HG03064 (cell line): ENCODE data around the gene SERPING1.

Experiments used
- ATAC-seq: cut with Tn5 transposase; IDR thresholded peaks from one replicate; pipeline ENCODE4 v1.9.1; 2021; ENCODE audit warnings: low read depth; ENCODE audit not compliant: unreplicated experiment

Gene SERPING1

DNA sequence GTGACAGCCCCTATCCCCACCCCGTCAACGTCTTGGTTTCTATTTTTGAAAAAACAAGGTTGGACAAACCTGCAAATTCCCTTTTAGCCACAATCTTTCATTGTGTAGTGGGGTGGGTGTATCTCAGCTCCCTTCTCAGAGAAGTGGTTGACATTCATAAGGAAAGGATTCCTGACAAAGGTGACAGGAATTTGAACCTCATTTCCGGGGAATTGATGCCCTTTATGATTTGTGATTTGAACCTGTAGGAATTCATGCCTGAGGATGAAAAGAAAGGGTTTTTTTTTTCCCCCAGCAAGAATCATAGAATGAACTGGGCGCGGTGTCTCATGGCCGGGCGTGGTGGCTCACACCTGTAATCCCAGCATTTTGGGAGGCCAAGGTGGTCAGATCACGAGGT, 37.8 kb downstream of the SERPING1 start:
- ATAC-seq: no peak

DNA sequence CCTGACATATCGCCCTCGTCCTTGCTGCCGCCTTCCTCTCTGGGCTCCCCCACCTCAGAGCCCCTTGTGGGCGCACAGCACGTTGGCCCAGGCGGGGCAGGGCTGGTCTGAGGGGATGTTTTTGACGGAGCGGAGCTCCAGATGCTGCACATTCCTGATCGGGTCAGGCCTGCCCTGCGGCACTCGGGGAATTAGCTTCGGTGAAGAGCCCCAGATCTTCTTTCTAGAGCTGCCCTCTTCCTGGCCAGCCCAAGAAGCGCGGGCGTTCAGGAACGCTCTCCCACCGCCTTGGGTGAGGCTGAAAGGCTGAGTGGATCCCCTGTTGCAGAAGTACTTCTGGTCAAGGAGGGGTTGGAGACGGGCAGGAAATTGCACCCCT, 40.1 kb downstream of the SERPING1 start:
- no peak for ATAC-seq

DNA sequence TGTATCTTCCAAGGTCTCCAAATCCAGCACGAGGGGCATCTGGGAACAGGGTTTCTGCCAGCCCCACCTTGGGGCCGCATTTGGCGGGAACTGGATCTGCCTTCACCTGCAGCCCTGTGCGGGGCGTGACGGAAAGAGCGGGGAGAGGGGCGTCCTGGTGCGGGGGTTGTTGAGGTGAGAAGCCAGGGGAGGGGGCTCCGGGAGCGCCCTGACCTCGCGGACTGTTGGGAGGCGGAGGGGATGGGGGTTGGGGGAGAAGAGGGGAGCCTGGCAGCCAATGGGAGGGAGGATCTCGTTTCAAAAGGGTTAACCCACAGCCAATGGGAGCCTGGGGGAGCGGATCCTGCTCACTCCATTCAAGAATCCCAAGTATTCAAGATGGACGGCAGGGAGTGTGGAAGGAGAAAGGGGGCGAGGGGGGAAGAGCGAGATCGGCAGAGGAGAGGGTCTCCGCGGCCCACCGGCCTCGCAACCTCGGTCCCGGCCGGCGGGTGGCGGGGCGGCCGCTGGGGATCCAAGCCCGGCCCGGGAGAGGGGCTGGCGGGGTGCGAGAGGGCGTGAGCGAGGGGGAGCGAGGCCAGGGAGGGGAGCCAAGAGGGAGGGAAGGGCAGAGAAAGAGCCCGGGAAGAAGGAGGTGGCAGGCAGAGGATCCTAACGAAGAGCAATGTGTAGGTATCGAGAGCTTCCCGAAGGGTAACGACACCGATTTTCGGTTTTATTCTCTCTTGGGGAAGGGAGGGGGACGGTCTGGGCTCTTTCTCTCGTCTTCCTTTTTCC, 40.7 kb downstream of the SERPING1 start:
- no peak for ATAC-seq

DNA sequence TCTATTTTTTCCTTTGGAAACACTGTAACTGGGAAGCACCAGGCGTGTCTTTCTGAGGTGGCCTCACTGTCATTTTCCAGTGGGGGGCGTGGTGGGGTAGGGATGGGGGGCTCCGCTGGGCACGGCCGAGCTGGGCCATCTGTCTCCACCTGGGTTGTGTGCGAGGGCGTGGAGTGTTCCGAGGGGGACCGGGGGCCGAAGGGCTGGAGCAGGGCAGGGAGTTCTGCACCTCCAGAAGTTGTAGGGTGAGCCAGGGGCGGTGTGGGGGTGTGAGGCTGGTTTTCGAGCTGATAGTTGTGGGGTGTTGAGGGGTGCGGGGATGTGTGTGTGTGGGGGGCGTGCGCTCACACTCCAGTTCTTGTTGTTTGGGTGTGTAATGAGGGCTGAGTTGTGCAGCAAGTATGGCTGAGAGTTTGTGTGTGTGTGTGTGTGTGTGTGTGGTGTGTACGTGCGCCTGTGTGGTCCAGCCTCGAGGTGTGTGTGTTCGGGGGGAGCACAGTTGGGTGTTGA, 41.4 kb downstream of the SERPING1 start:
- no peak for ATAC-seq

DNA sequence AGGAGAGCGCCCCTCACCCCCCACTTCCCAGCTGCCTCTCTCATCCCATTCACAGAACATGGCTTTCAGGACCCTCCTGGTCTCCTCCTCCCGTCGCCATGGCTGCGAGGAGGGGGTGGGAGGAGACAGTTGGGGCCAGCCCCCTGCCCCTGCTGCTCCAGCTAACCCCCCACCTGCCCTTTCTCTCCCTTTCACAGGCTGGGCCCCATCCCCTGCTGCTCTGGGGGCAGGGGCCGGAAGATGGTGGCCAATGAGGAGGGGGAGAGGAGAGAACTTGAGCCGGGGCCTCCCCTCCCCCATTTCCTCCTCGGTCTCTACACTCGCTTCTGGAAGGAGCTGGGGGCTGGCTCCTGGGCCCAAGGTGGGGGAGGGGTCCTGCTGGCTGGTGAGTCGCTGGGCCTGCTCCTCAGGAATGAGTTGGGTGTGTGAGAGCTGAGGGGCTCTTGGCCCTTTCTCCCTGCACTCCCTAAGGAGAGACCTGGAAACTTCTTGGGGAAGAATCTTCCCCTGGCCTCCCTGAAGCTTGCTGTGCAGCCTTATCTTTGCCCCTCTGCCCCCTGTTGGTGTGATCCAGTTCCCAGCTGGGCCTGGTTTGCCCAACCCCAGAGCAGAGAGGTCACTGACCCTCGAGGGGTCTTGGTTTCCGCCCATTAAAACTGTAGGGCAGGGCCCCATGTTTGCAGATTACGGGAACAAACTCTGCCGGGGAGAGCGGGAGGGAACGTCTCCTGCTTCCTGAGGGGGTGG, 42.0 kb downstream of the SERPING1 start:
- ATAC-seq: no peak

DNA sequence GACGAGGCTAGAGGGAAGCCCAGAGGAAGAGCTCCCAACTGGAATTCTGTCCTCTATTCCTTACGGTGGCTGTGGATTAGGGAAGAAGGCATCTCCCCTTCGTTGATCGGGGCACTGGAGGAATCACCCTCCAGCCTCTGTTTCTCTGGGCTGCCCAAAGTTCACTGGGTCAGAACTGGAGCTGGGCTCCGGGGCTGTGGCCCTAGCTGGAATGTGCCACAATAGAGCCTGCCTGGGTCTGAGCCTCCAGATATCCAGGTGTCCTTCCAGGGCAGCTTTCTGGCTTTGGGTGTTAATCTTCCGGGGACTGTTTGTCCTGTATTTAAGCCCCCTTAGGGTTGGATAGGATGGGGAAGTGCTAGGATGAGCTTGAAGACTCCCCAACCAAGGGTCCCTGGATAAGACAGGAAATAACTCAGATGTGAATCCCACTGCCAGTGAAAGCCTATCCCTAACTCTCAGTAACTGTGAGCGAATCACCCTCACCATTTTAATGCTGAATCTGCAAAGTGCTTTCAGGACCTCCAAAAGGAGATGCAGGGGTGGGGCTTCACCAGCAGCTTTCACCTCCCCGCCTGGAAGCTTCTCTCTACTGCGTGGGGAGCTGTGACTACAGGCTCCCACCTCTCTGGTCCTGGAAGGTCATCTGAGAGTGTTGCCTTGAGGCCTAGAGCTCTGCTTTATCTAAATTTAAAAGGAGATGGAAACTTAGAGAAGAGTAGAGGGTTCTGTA, 42.7 kb downstream of the SERPING1 start:
- ATAC-seq: no peak

DNA sequence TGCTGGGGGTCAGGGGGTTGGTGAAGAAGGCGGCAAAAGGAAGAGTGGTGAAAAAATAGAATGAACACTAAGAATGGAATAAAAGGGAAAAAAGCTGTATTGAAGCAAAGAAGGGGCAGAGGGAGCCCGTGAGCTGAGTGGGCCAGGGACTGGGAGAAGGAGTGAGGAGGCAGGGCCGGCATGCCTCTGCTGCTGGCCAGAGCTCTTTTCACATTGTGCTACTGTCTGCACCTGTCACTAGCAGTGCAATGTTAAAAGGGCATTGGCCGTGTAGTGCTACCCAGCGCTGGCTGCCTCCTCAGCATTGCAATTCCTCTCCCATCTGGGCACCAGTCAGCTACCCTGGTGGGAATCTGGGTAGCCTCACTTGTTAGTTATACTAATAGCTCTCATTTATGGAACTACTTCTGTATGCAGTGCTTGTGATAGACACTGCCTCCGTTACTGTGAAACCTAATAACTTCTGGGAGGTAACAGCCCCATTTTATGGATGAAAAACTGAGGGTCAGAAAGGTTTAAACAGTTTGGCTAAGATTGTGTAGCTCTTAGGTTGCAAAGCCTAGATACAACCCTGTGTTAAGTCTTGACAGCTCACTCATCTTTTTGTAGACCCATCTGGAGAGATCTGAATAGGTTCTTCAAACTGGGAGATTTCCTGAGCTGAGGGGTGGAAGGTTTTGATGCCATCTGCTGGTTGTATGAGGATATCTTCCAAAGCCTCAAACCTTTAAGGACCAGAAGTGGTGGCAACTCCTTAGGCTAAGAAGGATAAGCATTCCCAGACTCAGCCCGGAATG, 43.7 kb downstream of the SERPING1 start:
- no peak for ATAC-seq

DNA sequence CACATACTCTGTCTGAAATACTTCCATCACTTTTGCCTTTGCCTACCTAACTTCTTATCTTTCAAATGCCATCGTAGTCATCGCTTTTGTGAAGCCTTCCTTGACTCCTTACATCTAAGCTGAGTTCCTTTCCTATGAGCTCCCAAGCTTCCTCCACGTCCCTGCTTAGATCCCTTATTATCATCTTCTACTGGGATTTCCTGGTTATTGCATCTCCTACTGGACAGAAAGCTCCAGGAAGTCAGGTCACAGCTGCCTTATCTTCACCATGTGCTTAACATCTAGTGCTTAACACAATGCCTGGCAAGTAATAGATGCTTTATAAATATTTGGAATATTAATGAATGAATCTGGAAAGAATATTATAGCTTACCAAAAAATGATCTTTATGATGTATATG, 46.3 kb downstream of the SERPING1 start:
- ATAC-seq: no peak

DNA sequence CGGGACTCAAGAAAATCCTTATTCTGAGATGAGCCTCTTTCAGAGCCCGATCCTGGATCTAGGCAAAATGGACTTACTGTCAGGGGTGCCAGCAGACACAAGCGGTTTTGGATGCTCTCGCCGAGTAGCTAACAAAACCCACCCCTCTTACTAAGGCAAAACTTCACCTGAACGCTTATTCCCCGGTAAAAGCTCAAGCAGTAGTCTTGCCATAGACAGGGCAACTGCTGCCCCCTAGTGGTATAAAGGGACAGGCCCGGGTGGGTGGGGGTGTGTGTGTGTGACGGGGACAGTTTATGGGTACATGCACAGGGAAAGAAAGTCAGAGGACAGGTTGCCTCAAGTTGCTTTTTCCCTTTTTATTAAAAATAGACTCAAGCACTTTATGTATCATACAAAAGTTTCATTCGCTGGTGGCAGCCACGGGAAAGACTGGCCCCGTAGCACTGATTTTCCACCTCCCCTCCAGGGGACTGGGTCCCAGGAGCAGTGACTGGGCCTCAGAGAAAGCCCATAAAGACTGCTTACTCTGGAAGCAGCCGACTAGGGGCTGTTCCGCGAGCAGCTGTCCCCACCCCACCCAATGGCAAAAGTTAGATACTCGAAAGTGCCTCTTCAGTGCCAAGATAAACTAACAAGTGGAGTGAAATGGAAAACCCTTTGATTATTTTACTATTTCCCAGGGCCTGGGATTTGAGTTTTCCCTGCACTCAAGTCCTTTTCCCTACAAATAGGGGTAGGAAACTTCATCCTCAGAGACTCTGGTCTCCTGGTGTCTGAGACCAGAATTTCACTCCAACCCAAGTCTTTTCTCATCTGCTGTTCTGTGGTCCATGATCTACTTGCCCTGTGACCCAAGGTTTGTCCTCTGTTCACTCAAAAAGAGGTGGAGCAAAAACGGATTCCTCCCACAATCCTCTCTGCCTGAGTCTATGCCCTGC, 47.5 kb downstream of the SERPING1 start:
- ATAC-seq: peak; percentile 55

DNA sequence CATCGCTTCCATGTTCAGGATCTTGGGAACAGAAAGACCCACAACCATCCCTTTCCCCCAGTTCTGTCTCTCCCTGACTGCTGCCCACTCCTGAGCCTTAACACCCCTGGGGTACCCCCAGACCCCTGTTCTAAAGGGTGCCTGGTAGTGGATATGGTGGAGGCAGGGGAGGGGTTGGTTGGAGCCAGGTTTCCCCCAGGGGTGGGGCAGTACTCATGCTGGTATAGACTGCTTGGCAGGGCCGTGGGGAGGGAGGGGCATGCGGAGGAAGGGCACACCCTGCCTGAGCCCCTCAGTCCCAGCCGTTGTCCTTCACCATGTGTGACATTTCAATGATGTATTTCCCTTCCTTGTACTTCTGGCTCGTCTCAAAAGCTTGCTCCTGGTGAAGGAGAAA, 48.2 kb downstream of the SERPING1 start:
- ATAC-seq: no peak

DNA sequence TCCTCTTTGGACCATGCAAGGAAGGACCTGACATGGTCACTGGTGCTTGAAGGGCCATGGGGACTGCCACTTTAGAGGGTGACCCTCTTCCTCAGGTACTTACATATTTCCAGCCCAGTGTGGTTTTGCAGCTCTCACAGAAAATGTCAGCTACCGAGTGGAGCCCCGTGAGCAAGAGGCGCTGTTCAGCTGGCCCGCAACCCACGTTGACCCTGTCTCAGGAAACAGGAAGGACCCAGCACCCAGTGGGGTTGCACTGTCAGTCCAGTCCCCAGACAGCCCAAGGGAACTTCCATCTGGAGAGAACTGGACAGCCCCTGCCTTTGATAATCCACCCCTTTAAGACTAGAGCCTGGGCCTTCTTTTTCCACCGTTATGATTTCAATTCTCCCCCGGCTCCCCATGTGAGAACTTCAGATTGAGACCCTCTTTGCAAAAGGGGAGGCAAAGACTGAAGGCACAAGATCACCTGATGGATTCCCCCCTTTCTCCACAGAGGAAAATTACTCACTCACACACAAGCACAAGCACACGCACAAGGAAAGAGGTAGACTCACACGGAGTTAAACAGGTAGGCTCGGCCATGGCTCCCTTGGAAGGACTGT, 48.8 kb downstream of the SERPING1 start:
- no peak for ATAC-seq

DNA sequence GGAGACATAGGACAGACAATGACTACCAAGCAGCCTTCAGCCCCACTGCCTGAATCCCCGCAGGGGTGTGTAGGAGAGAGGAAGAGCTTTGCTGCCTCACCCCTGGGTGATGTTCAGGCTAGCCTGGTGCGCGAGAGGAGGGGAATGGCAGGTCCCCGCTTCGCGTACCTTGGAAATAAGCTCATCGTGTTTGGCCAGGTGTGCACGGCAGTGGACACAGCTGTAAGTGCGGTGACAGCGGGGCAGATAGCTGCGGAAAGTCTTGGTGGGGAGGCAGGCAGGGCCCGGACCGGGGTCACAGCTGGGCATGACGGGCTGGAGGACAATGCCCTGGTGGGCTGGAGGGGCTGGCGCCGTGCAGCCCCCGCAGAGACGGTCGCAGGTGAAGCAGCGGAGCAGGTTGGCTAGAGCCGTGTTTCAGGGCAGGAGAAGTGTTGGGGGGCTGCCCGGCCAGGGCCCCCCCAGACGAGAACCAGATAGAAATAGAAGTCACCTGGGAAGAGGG, 49.4 kb downstream of the SERPING1 start:
- no peak for ATAC-seq

DNA sequence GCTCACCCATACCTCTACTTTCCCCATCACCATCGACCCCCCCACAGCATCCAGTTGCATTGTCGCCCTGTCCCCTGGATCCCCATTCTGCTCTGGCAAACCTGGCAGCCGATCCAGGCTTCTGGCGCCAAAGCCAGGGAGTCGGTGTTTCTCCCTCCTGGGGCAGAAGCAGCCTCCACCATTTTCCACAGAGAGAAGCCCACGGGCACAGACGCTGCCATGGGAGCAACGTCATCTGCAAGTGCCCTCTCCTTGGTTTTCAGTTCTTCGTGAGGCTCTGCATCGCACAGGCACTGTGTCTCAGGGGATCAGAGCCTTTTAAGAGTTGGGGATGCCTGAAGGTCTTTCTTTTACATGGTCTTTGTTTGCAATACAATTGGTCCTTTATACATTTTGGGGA, 49.9 kb downstream of the SERPING1 start:
- ATAC-seq: no peak

DNA sequence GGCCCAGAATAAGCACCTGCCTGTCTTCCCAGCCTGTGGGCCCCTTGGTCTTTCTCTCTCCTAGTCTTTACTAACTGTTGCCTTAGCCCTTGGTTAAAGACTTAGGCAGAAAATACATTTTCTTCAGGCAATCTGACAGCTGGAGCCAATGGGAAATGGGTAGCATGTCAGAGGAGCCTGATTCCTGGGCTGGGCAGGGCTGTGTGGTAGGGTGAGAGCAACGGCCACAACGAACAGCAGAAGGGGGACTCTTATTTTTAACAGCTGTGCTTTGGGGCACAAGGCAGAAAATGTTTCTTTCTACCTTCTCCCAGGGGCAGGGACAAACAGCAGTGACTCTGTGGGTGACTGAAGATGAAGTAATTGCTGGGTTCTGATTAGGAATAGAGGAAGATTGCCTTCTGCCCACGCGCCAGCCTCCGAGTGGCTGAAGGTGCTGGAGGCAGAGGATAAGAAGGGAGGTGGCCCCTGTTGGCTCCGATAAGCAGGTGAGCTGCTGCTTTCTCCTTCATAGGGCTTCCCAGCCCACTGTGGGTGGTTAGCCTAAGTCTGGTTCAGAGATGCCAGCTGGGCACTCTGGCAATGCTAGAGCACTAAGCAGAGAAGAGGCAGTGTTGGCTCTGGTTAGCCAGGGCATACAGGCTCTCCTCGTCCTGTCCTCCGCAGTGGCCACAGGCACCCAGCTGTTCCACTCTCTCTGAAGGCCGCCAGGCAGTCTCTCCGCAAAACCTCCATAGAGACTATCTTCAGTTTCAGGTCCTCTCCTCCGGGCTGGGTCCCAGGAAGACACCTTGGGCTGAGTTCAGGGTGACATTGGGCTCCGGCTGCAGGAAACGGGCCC, 50.7 kb downstream of the SERPING1 start:
- ATAC-seq: no peak

DNA sequence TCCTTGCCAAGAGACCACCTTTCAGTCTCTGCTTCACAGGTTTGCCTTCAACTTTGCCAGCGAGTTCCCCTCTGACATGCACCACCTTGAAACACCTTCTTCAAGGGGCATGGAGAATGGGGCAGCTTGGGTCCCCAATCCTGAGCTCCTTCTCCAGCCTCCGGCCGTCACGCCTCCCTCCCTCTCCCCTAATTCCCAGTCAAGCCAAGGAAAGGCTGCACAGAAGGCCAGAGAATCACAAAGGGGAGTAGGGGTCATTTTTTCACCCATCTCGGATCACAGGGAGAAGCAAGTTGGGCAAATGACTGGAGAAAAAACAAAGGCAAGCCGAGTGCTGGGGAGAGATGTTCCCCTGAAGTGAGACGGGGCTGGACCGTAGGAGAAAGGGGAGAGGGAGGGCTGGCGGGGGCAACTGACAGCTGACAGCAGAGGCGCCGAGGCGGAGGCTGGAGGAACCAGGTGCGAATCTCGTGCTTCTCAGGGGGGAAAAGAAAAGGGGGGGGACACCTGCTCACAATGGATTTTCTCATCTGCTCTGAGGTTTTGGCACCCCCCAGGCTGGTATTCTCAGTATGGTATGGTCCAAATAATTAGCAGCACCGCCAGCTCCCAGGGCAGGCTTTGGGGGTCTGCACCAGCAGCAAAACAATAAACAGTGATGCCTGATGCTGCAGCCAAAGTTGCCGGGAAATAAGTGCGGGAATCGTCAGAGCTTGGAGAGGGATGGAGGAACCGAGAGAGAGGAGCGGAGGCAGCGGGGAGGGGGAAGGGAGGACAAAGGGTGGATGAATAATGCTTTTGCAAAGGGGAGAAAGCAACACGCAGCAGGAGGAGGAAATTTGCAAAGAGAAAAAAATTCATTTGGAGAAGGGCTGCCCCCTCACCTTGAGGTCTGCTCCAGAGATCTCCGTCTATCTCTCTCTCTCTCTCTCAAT, 51.6 kb downstream of the SERPING1 start:
- ATAC-seq: no peak

DNA sequence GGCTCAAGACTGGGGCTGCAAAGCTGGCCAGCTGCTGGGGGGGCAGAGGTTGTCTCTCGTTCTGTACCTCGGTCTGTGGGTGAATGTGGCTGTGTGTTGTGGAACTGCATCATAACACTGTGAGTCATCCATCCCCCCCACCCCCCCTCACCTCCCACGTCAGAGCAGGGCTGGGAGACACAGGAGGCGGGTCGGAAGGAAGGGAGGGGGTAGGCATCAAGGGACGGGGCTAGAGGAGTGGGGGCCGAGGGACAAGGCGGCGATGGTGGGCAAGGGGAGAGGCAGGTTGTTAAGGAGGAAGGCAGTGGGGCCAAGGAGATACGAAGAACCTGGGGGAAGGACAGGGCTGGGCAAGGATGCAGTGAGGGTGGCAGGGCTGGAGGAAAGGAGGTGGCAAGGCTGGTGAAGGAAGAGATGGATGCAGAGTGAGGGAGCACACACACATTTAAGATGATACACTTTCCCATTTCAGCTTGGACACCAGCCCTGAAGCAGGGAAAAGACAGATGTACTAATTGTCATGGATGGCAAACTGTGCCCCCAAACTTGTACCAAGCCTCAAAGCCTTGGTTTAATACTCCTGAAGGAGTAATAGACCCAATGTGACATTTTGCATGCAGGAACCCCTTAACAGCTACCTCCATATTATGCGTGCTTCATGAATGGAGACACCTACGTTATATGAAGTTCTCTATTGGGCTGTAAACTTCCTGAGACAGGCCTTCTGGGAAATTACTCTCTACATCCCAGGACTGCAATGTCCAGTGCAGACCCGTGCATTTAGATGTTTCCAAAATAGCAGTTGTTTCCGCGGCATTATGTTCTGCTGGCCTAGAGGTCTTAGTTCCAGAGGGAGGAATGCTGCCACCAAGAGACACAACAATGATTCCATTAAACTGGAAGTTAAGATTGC, 52.6 kb downstream of the SERPING1 start, which contains the start of gene YPEL4:
YPEL4 (minus strand) TSS at position 87 of the 913 bp plus-strand sequence. CDS start 2,805 bp downstream, outside the sequence.
- ATAC-seq: no peak
